HepG2 (cell line): Measurements from ENCODE around the gene HNF1B.

Source experiments
- ARHGAP35 ChIP-seq: sonication (generic); formaldehyde crosslinking; IDR thresholded peaks from 2 replicates; pipeline ENCODE4 v1.9.0; 2022; ENCODE audit warnings: mild to moderate bottlenecking, inconsistent platforms, moderate library complexity, missing genetic modification reagents, borderline replicate concordance
- ARNTL ChIP-seq: sonication (generic); formaldehyde crosslinking; IDR thresholded peaks from 2 replicates; pipeline ENCODE4 v1.4.0; 2020; ENCODE audit warnings: mild to moderate bottlenecking, missing genetic modification reagents
- EZH2 ChIP-seq: conservative IDR thresholded peaks from 2 replicates; pipeline ENCODE4 v1.6.1; 2012; ENCODE audit warnings: mild to moderate bottlenecking, low read depth, low read length, moderate library complexity
- FIP1L1 ChIP-seq: fragments of 200-400 bp; formaldehyde crosslinking; IDR thresholded peaks from 2 replicates; pipeline ENCODE4 v1.6.1; 2018; ENCODE audit warnings: low read depth, mild to moderate bottlenecking, low read length, moderate library complexity, borderline replicate concordance; ENCODE audit not compliant: insufficient read depth
- HDAC2 ChIP-seq: sonication (generic); formaldehyde crosslinking; IDR thresholded peaks from 2 replicates; pipeline ENCODE4 v1.4.0; 2020; ENCODE audit warnings: missing genetic modification reagents
- IRF2 ChIP-seq: IDR thresholded peaks from 2 replicates; pipeline ENCODE4 v1.6.1; 2018; ENCODE audit warnings: missing genetic modification reagents, missing compliant biosample characterization
- NFKB2 ChIP-seq: sonication (generic); formaldehyde crosslinking; IDR thresholded peaks from 2 replicates; pipeline ENCODE4 v1.4.0; 2020; ENCODE audit warnings: missing genetic modification reagents, borderline replicate concordance
- SUZ12 ChIP-seq: fragments of 150-350 bp; IDR thresholded peaks from 2 replicates; pipeline ENCODE4 v1.6.1; 2014; ENCODE audit warnings: low read depth, low read length
- ZKSCAN1 ChIP-seq: fragments of 150-350 bp; IDR thresholded peaks from 2 replicates; pipeline ENCODE4 v1.6.1; 2014; ENCODE audit warnings: low read length
- ZNF713 ChIP-seq: sonication (generic); formaldehyde crosslinking; IDR thresholded peaks from 2 replicates; pipeline ENCODE4 v1.4.0; 2020; ENCODE audit warnings: mild to moderate bottlenecking, missing genetic modification reagents
- TF ChIP-seq, protein P1 (sequence below): sonication (generic); formaldehyde crosslinking; conservative IDR thresholded peaks from 2 replicates; pipeline ENCODE4 v1.4.0; 2020; ENCODE audit warnings: missing genetic modification reagents
- TF ChIP-seq, protein P2 (sequence below): sonication (generic); formaldehyde crosslinking; IDR thresholded peaks from 2 replicates; pipeline ENCODE4 v1.5.0; 2020; ENCODE audit warnings: mild to moderate bottlenecking, missing genetic modification reagents, moderate library complexity

DNA sequence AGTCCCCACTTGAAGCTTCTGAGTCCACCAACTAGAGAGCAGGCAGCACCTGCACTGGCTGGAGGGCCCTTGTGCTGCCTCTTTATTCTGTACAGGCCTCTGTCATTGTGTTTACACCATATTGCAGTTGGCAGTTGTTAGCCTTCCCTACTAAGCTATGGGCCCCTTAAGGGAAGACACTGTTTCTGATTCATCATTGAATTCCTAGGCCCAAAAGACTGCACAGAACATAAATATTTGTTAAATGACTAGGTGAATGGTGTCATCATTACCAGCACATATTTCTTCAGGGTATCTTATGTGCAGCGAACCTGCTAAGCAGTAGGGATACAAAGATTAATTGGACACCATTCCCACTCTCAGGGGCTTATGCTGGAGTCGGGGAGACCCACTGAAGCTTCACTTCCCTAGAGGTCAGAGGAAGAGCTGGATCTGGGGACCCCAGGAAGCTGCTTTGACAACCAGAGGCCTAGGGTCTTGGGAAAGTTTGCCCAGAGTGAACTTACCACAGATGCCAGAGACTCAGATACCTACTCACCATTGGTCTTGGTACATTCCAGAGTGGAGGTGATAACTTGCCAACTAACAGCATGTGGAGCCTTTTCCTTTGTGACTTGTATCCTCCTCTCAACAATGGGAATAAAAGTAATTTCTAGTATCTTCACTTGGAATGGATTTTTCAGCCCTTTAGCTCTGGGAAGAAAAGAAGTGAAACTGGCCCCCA is 72.9 kb downstream of the HNF1B start:
- TF ChIP-seq ZNF713 (no peak), FIP1L1 (no peak), ARHGAP35 (CRISPR knock-in tag) (no peak), ZKSCAN1 (no peak), HDAC2 (CRISPR knock-in tag) (no peak), ARNTL (CRISPR knock-in tag) (no peak), SUZ12 (no peak), EZH2 (no peak), IRF2 (no peak), NFKB2 (CRISPR knock-in tag) (no peak)
- TF ChIP-seq, protein P1, sequence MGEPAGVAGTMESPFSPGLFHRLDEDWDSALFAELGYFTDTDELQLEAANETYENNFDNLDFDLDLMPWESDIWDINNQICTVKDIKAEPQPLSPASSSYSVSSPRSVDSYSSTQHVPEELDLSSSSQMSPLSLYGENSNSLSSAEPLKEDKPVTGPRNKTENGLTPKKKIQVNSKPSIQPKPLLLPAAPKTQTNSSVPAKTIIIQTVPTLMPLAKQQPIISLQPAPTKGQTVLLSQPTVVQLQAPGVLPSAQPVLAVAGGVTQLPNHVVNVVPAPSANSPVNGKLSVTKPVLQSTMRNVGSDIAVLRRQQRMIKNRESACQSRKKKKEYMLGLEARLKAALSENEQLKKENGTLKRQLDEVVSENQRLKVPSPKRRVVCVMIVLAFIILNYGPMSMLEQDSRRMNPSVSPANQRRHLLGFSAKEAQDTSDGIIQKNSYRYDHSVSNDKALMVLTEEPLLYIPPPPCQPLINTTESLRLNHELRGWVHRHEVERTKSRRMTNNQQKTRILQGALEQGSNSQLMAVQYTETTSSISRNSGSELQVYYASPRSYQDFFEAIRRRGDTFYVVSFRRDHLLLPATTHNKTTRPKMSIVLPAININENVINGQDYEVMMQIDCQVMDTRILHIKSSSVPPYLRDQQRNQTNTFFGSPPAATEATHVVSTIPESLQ (CRISPR knock-in tag): no peak
- TF ChIP-seq, protein P2, sequence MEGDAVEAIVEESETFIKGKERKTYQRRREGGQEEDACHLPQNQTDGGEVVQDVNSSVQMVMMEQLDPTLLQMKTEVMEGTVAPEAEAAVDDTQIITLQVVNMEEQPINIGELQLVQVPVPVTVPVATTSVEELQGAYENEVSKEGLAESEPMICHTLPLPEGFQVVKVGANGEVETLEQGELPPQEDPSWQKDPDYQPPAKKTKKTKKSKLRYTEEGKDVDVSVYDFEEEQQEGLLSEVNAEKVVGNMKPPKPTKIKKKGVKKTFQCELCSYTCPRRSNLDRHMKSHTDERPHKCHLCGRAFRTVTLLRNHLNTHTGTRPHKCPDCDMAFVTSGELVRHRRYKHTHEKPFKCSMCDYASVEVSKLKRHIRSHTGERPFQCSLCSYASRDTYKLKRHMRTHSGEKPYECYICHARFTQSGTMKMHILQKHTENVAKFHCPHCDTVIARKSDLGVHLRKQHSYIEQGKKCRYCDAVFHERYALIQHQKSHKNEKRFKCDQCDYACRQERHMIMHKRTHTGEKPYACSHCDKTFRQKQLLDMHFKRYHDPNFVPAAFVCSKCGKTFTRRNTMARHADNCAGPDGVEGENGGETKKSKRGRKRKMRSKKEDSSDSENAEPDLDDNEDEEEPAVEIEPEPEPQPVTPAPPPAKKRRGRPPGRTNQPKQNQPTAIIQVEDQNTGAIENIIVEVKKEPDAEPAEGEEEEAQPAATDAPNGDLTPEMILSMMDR: no peak
